Renal cortical epithelial cell (primary cell): ENCODE results near the gene LPGAT1. TPM values are rescaled to one million over a fixed set of nuclear protein-coding genes. Genes with fewer than 3 reads are reported as not detected.
"Not testable (repeated sequence)": the region's sequence is repeated elsewhere in the genome, so short reads cannot be mapped to it uniquely, and the experiment has no call there.

Source experiments
- DNase-seq: peaks from one replicate; pipeline ENCODE4 v3.0.0-alpha.2; 2011; ENCODE audit warnings: low read depth
- total RNA-seq: library from RNA; depleted of rRNA; stranded (reverse); fragments of >200 nt; gene quantifications from 2 replicates; pipeline ENCODE4 v1.2.3, GENCODE V29; 2014

Gene LPGAT1
- total RNA-seq, 1 donor from 2014 or later: 55.4 TPM

GRCh38 chr1:211704543-211704942, 126.0 kb downstream of the LPGAT1 start:
- DNase-seq: no peak

GRCh38 chr1:211703812-211704537, 126.6 kb downstream of the LPGAT1 start:
- DNase-seq: no peak

GRCh38 chr1:211701733-211702132, 128.8 kb downstream of the LPGAT1 start:
- no peak for DNase-seq

- DNase-seq: no peak
Measured at GRCh38 chr1:211699059-211699458, 131.5 kb downstream of the LPGAT1 start.

- DNase-seq: peak; percentile 53
Measured at GRCh38 chr1:211698161-211699026, 132.2 kb downstream of the LPGAT1 start.

GRCh38 chr1:211697356-211697755, 133.2 kb downstream of the LPGAT1 start:
- DNase-seq: no peak

- DNase-seq: no peak
Measured at GRCh38 chr1:211695135-211695816, 135.3 kb downstream of the LPGAT1 start.

- DNase-seq: not testable (repeated sequence)
Measured at GRCh38 chr1:211693911-211694310, 136.7 kb downstream of the LPGAT1 start.

Other genes starting within 250 kb of the LPGAT1 start
- gene NEK2, start 155.1 kb downstream of the LPGAT1 start, total RNA-seq: 0.85 and 15.1 TPM in 2 replicates
- gene INTS7, start 204.8 kb upstream of the LPGAT1 start, total RNA-seq: 10.4 and 18.9 TPM in 2 replicates
- 1.1 and 10.2 TPM in 2 replicates for gene DTL, start 205.0 kb upstream of the LPGAT1 start, total RNA-seq